Measurements from ENCODE around the gene PCDH10. TPM values are rescaled to one million over a fixed set of nuclear protein-coding genes. Genes with fewer than 3 reads are reported as not detected.

PCDH10 gene
- total and polyA plus RNA-seq, 10 of the 15 experiments (the other 5 are each of a cell fraction or from before 2014, with no cell fraction given), result under 0.01 to 0.38 (median 0.02) TPM; not detected in 6

GRCh38 chr4:133136833-133137232 lies 12.3 kb upstream of the PCDH10 start:
- BruUV-seq (replicated peaks), result no TSS peak
- no peak for ATAC-seq
- POLR2A ChIA-PET, result no interaction called here
- no peak overlapping the region for H2AFZ ChIP-seq (ENCODE audit: control insufficient read depth, low read depth, low read length)
- CTCF ChIA-PET, result no interaction called here
- H3K79me2 ChIP-seq (ENCODE audit: control insufficient read depth, insufficient read depth, low read length), result no peaks in the 10 kb centered on the region
- no peak overlapping the region for H3K9ac ChIP-seq (ENCODE audit: control insufficient read depth, insufficient read depth, low read length)
- FAIRE-seq, result no peak
- H3K4me3 ChIP-seq, result no peak overlapping the region
- TF ChIP-seq USF1 (IDR thresholded peaks at IDR 0.05; ENCODE audit: borderline replicate concordance, extremely low read length, insufficient read depth, low read depth, low read length) (no peak), ZBTB33 (IDR thresholded peaks at IDR 0.05) (no peak), NFYB (IDR thresholded peaks at IDR 0.05; ENCODE audit: insufficient read depth, low read depth, low read length) (no peak), EED (IDR thresholded peaks at IDR 0.05; ENCODE audit: low read depth) (no peak), TCF12 (IDR thresholded peaks at IDR 0.05; ENCODE audit: low read depth, low read length) (no peak), TBL1XR1 (IDR thresholded peaks at IDR 0.05; ENCODE audit: low read depth, low read length) (no peak), SIN3A (IDR thresholded peaks at IDR 0.05; ENCODE audit: low read depth, low read length) (no peak), NFIC (IDR thresholded peaks at IDR 0.05; ENCODE audit: low read depth, low read length) (no peak), RELB (IDR thresholded peaks at IDR 0.05; ENCODE audit: low read depth) (no peak), CBX3 (IDR thresholded peaks at IDR 0.05; ENCODE audit: borderline replicate concordance, low read depth) (no peak), CBX5 (IDR thresholded peaks at IDR 0.05; ENCODE audit: low read depth) (no peak), SREBF2 (IDR thresholded peaks at IDR 0.05; ENCODE audit: low read length) (no peak), GATAD2B (conservative IDR thresholded peaks at IDR 0.05; ENCODE audit: low read depth) (no peak), ZZZ3 (IDR thresholded peaks at IDR 0.05; ENCODE audit: control insufficient read depth, insufficient read length, low read depth) (no peak), ATF3 (IDR thresholded peaks at IDR 0.05; ENCODE audit: borderline replicate concordance, extremely low read depth, low read depth, low read length) (no peak), ZNF274 (IDR thresholded peaks at IDR 0.05; ENCODE audit: insufficient read depth, insufficient read length) (no peak)
- intact Hi-C loops (cut with micrococcal nuclease; ENCODE audit: unreplicated experiment), result no loop called here
- H4K20me1 ChIP-seq (ENCODE audit: control insufficient read depth, insufficient read depth), result no peaks in the 10 kb centered on the region
- no peaks in the 10 kb centered on the region for H3K4me1 ChIP-seq (ENCODE audit: control insufficient read depth, insufficient read depth, low read length)
- H3K4me2 ChIP-seq (ENCODE audit: control insufficient read depth, insufficient read depth), result no peak overlapping the region
- no peaks in the 10 kb centered on the region for H3K27me3 ChIP-seq (replicated peaks in 1 of 2; ENCODE audit: control insufficient read depth in 2 of 2, insufficient read depth in 2 of 2, low read length in 1 of 2)
- 23% methylated on average over 3 of the region's 3 CpGs for WGBS (ENCODE audit: insufficient coverage, insufficient replicate concordance, low lambda C conversion rate, missing lambda C conversion rate)
- in situ Hi-C loops (cut with MboI), result loop anchor here (25.0 kb wide), 1 partner anchor 1800 kb away; no protein-coding TSS in a partner anchor
- RAD21 ChIA-PET (ENCODE audit: unreplicated experiment), result interaction anchor here (1.2 kb wide), 1 partner anchor 10 kb away, joined by 7 read pairs; no protein-coding TSS in a partner anchor
- H3K27ac ChIP-seq (ENCODE audit: control insufficient read depth, insufficient read depth), result no peak overlapping the region
- SMC1A ChIA-PET (ENCODE audit: uncharacterized antibody, unreplicated experiment), result interaction anchor here (1.8 kb wide), 1 partner anchor 10 kb away, joined by 6 read pairs; no protein-coding TSS in a partner anchor
- DNase-seq (ENCODE audit: low read depth, low spot score), result no peak
- no peaks in the 10 kb centered on the region for H3K36me3 ChIP-seq (ENCODE audit: control insufficient read depth in 2 of 2, insufficient read depth in 2 of 2, low read length in 1 of 2)
- no peaks in the 10 kb centered on the region for H3K9me3 ChIP-seq (replicated peaks; ENCODE audit: control insufficient read depth, insufficient read depth, low read length)
